IPS-NIHi7 (cell line): ENCODE results near the gene PRRT1B.
"Not testable (repeated sequence)": the region's sequence is repeated elsewhere in the genome, so short reads cannot be mapped to it uniquely, and the experiment has no call there.

Experiments
- DNase-seq: peaks from one replicate; pipeline ENCODE4 v3.0.0; 2012; ENCODE audit warnings: mixed read lengths; ENCODE audit errors: extremely low spot score

Gene PRRT1B

GRCh38 chr9:131545003-131545785 lies at the start of gene PRRT1B:
TSS of gene PRRT1B (plus strand) at chr9:131545523. CDS start at chr9:131545616, 93 bp downstream.
- DNase-seq, result peak; percentile 67

DNA sequence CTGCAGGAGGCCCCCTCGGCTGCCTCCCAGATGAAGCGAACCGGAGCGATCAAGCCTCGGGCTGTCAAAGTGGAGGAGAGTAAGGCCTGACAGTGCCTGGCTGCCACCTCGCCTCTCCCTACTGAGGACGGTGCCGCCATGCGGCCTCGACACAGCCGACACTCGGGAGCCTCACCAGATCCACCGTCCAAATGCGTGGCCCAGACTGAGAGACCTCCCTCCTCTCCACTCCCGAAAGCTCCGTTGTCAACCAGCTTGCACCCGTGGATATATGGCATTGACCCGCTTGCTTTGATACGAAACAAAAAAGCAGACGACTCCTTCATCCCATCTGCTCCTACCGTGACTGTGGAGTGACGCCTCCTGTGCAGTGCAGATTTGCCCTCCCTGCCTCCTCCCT lies 49.5 kb upstream of the PRRT1B start:
- no peak for DNase-seq

GRCh38 chr9:131496844-131497405 lies 48.4 kb upstream of the PRRT1B start:
- DNase-seq, result no peak

- no peak for DNase-seq
Observed at GRCh38 chr9:131499254-131499767, 46.0 kb upstream of the PRRT1B start.

DNA sequence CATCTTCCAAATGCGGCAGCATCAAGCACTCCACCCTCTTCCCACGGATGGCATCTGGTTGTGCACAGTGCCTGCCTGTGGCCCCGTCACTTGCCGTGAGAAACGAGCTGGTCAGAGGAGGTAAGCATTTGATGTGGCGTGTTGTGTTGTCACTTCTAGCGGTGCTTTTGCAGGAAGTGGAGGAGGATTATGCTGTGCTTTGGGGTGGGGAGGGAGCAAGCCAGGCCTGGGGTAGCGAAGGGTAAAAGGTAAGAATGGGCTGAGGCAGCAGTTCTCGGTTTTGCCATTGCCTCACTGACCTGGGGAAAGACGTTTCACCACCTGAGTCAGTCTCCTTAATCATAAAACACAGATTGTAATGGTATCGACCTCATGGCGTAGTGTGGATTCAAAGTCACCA lies 44.9 kb upstream of the PRRT1B start:
- no peak for DNase-seq

DNA sequence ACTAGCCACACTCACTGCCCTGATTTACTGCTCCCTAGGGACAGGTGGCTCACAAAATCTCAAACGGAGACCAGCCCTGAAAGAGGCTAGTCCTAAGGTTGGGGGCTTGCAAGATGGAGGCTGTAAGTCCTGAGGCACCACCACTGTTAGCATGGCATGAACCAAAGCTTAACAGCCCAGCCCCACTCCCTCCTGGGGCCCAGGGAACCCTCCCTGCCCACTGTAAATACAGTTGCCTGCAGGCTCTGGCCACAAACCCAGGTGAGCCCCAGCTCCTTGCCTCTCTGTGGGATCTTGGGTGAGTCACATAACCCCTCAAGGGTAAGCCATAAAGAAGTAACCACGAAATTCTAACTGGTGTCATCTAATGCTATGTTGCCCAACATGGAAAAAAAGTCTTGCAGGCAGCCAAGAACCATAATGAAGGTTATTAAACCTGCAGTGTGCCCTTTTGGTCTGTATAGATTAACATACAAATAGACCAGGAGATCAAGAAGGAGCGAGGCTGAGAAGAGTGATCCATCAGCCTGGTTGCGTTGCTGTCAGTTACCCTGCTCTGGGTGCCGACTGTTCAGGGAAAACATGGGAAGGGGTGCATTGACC lies 44.3 kb upstream of the PRRT1B start:
- no peak for DNase-seq

DNA sequence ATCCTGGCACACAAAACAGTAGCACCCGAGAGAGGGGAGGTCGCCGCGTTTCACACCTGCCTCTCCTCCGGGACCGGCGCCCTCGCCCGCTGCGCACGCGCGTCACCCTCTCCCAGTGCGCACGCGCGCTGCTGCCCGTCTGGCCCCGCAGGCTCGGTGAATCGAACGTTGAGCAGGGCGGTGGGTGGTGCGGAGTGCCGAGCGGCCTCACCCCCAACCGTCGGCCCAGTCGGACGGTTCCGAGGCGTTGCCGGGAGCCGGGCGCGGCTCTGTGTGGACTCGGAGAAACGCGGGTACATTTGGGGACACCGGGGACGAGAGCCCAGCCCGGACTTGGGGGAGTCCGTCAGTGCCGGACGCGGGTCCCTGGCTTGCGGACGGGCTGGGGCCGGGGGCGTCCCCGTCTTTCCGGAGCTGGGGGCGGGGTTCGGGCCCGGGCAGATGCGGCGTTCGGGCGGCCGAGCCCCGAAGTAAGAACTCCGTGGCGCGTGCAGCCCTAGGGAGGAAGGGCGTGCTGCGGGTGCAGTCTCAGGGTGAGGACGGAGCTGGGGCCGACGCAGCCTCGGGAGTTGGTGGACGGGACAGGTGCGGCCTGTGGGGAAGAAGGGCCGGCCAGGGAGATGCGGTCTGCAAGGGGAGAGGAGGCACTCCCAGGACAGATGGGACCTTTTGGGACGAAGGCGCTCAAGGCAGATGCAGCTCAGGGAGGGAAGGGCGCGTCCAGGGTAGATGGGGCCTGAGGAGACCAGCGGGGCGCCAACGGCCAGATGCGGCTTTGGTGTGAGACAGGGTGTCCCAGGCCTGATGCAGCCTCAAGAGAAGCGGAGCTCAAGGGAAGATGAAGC lies 42.3 kb upstream of the PRRT1B start, which contains the start of gene POMT1:
Gene POMT1, plus strand, starts transcription at position 138 of the 845 bp plus-strand sequence. CDS start 1,301 bp downstream, outside the sequence.
- peak; percentile 99 for DNase-seq

DNA sequence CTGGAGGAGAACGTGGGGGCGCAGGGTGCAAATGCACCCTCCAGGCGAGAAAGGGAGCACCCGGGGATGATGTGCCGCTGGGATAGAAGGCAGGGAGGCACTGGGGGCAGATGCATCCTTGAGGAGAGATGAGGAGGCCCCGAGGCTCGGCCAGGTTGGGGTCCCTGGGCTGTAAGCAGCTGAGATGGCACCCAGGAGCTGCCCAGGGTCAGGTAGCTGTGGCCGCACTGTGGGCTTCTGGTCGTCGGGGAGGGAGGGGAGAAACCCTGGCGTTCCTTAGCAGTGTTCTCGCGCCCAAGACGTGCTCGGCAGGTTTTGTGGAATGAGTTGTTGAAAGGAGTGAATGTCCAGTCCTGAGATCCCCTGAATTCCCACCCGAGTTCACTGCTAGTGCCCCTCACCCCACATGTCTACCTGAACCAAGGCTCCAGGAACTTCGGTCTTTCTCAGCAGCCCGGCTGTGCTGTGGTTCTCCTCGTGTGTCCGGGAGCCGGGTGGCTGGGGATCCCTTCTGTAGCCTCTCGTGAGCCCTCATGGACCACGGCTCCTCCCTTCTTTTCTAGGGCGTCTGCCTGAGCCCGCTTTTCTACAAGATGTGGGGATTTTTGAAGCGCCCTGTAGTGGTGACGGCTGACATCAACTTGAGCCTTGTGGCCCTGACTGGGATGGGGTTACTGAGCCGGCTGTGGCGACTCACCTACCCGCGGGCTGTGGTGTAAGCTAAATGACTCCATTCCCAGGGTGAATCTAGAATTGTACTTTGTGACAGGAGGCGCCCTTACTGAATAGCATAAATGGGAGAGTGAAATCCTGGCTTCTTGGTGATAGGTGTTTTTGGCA lies 41.5 kb upstream of the PRRT1B start:
- DNase-seq, result peak; percentile 48

- DNase-seq, result no peak
Observed at GRCh38 chr9:131505012-131505411, 40.3 kb upstream of the PRRT1B start.

DNA sequence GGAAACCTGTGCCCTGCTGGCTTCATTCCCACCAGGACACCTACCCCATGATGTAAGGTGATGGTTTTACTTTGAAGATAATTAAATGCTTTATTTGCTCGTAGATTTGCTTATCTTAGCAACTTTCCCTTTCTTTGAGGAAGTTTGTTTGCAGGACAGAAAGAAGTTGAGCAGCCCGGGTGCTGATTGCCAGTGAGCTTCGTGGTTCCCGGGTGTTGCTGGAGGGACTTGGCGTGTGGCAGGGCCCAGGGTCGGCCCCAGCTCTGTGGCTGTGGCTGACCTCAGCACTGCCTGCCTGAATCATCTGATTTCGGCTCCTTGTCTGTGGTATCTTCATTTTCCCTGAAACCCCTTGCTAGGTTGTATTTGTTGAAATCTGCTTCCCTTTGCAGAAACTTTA lies 33.9 kb upstream of the PRRT1B start:
- DNase-seq, result no peak

GRCh38 chr9:131511880-131512279 lies 33.4 kb upstream of the PRRT1B start:
- DNase-seq, result no peak

DNA sequence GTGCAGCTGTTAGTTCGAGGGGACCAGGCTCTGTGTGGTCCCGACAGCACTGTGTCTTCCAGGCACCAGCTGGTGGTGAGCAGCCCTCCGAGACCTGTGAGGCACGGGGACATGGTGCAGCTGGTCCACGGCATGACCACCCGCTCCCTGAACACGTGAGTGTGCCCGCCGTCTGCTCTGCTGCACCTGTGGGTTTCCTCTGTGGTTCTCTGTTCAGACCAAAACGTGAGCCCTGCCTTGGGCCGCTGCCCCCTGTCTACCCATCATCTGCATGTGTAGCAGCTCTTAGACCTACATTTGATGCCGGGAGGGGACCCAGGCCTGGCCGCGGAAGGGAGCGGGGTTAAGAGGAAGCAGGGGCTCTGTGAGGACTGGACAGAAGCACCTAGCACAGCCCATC lies 32.1 kb upstream of the PRRT1B start:
- no peak for DNase-seq

- DNase-seq, result not testable (repeated sequence)
Observed at GRCh38 chr9:131515559-131516031, 29.7 kb upstream of the PRRT1B start.

GRCh38 chr9:131516100-131516499 lies 29.2 kb upstream of the PRRT1B start:
- no peak for DNase-seq

- no peak for DNase-seq
Observed at GRCh38 chr9:131516930-131517329, 28.4 kb upstream of the PRRT1B start.

GRCh38 chr9:131517761-131518190 lies 27.5 kb upstream of the PRRT1B start:
- DNase-seq, result no peak

- DNase-seq, result no peak
Observed at GRCh38 chr9:131518553-131518952, 26.8 kb upstream of the PRRT1B start.

DNA sequence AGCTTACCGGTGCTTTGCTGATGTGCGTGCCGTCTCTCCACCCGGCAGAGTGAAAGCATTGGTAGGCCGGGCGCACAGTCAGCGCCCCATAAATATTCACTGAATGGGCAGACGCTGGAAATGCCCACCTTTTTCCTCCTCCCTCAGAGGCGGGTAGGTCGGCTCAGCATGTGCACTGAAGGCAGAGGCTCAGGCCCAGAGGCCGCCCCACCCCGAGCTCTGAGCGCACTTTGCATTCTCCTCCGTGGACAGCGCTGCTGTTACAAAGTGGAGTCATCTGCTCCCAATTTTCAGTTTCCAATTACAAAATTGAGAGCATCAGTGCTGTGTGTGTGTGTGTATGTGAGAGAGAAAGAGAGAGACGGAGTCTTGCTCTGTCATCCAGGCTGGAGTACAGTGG lies 24.8 kb upstream of the PRRT1B start:
- no peak for DNase-seq

- DNase-seq, result no peak
Observed at GRCh38 chr9:131521203-131521602, 24.1 kb upstream of the PRRT1B start.

- DNase-seq, result no peak
Observed at GRCh38 chr9:131521822-131522221, 23.5 kb upstream of the PRRT1B start.
